Measurements from ENCODE around the gene CIB4.

The CIB4 gene

GRCh38 chr2:26558271-26559043 is 82.7 kb downstream of the CIB4 start:
- in situ Hi-C loops (cut with MboI; ENCODE audit: low sequenced_read_pairs): no loop called here

GRCh38 chr2:26557244-26557925 is 83.8 kb downstream of the CIB4 start:
- in situ Hi-C loops (cut with MboI; ENCODE audit: low sequenced_read_pairs): no loop called here

GRCh38 chr2:26556309-26557243 is 84.6 kb downstream of the CIB4 start:
- in situ Hi-C loops (cut with MboI; ENCODE audit: low sequenced_read_pairs): no loop called here

GRCh38 chr2:26555246-26556133 is 85.7 kb downstream of the CIB4 start:
- in situ Hi-C loops (cut with MboI; ENCODE audit: low sequenced_read_pairs): no loop called here

- in situ Hi-C loops (cut with MboI; ENCODE audit: low sequenced_read_pairs): no loop called here
Measured at GRCh38 chr2:26552641-26553374, 88.4 kb downstream of the CIB4 start.

GRCh38 chr2:26550276-26551015 is 90.7 kb downstream of the CIB4 start:
- in situ Hi-C loops (cut with MboI; ENCODE audit: low sequenced_read_pairs): no loop called here

GRCh38 chr2:26542676-26543505 is 98.3 kb downstream of the CIB4 start:
- in situ Hi-C loops (cut with MboI; ENCODE audit: low sequenced_read_pairs): no loop called here

- in situ Hi-C loops (cut with MboI; ENCODE audit: low sequenced_read_pairs): no loop called here
Measured at GRCh38 chr2:26542194-26542455, 99.0 kb downstream of the CIB4 start.

- in situ Hi-C loops (cut with MboI; ENCODE audit: low sequenced_read_pairs): no loop called here
Measured at GRCh38 chr2:26541401-26542193, 99.6 kb downstream of the CIB4 start.

GRCh38 chr2:26540961-26541360 is 100.2 kb downstream of the CIB4 start:
- in situ Hi-C loops (cut with MboI; ENCODE audit: low sequenced_read_pairs): no loop called here

- in situ Hi-C loops (cut with MboI; ENCODE audit: low sequenced_read_pairs): no loop called here
Measured at GRCh38 chr2:26540306-26540705, 100.9 kb downstream of the CIB4 start.

GRCh38 chr2:26537826-26538475 is 103.2 kb downstream of the CIB4 start:
- in situ Hi-C loops (cut with MboI; ENCODE audit: low sequenced_read_pairs): no loop called here

- in situ Hi-C loops (cut with MboI; ENCODE audit: low sequenced_read_pairs): no loop called here
Measured at GRCh38 chr2:26537069-26537825, 103.9 kb downstream of the CIB4 start.

- in situ Hi-C loops (cut with MboI; ENCODE audit: low sequenced_read_pairs): no loop called here
Measured at GRCh38 chr2:26536371-26537068, 104.6 kb downstream of the CIB4 start.

GRCh38 chr2:26535663-26536275 is 105.4 kb downstream of the CIB4 start:
- in situ Hi-C loops (cut with MboI; ENCODE audit: low sequenced_read_pairs): no loop called here

All from hTERT RPE-1 (cell line).